HepG2 (cell line): ENCODE measurements around the gene COL4A3. TPM values are rescaled to one million over a fixed set of nuclear protein-coding genes. Genes with fewer than 3 reads are reported as not detected.
A peak's percentile ranks its signal among the peaks of the same experiment; 100 is the strongest.

Source experiments
- ATAC-seq: fragments of 200-7000 bp; cut with Tn5 transposase; 3 replicates; pipeline ENCODE4 v1.9.1; 2020; ENCODE audit warnings: mild to moderate bottlenecking, moderate library complexity
- BruUV-seq: library from RNA; stranded (reverse); fragments of 400-500 nt; replicated peaks from 2 replicates; lab custom pipeline; 2021; lab: Mats Ljungman, UMichigan
- CTCF ChIA-PET: fragments of 300-600 bp; formaldehyde crosslinking; extraction: SDS; loops from one replicate; lab custom pipeline; 2021; ENCODE audit warnings: low total read pairs, inconsistent platforms, low intra/inter-chr PET ratio; lab: Yijun Ruan, JAX
- POLR2A ChIA-PET: fragments of 350-600 bp; sonication (Branson Sonifier 250); formaldehyde crosslinking; loops from one replicate; lab custom pipeline; 2020; ENCODE audit warnings: antibody characterized with exemption, inconsistent platforms; lab: Yijun Ruan, JAX
- DNase-seq: peaks from one replicate; pipeline ENCODE4 v3.0.0-alpha.2; 2015; ENCODE audit warnings: low spot score
- FAIRE-seq: peaks from 3 replicates; lab custom pipeline; 2011; peaks lifted over from hg19 to GRCh38; lab: Jason Lieb, UNC
- H2AFZ ChIP-seq: one replicate; pipeline ENCODE4 v1.6.1; 2011; ENCODE audit warnings: low read length, inconsistent platforms
- H3K27ac ChIP-seq: fragments of 300-600 bp; 3 replicates; pipeline ENCODE4 v1.8.0; 2011; ENCODE audit warnings: mixed run types, mild to moderate bottlenecking, mixed read lengths, low read length, inconsistent platforms; ENCODE audit not compliant: insufficient read depth; ENCODE audit errors: extremely low read length
- H3K27me3 ChIP-seq, 2 experiments: fragments of 200-600 bp in 1 of 2; 2 replicates in 1 of 2; 3 replicates in 1 of 2; pipeline versions ENCODE4 v1.6.0 to v1.8.0; 2011; ENCODE audit warnings: low read length in 2 of 2, mild to moderate bottlenecking in 2 of 2, moderate library complexity in 2 of 2, inconsistent platforms in 1 of 2; ENCODE audit not compliant: insufficient read depth in 2 of 2, control insufficient read depth in 1 of 2
- H3K36me3 ChIP-seq, 2 experiments: fragments of 200-600 bp in 1 of 2; replicated peaks in 1 of 2; 2 replicates in 1 of 2; 3 replicates in 1 of 2; pipeline versions ENCODE4 v1.5.1 to v1.8.0; 2011; ENCODE audit warnings: low read length in 2 of 2, inconsistent platforms in 1 of 2; ENCODE audit not compliant: insufficient read depth in 2 of 2, control insufficient read depth in 1 of 2
- H3K4me1 ChIP-seq: 2 replicates; pipeline ENCODE4 v1.5.1; 2012; ENCODE audit warnings: low read length, inconsistent platforms; ENCODE audit not compliant: insufficient read depth
- H3K4me2 ChIP-seq: 2 replicates; pipeline ENCODE4 v1.6.0; 2011; ENCODE audit warnings: low read depth, low read length, inconsistent platforms
- H3K4me3 ChIP-seq, 3 experiments: fragments of 200-600 bp in 1 of 3; sonication (generic), shearing (Covaris generic) in 1 of 3; replicated peaks in 1 of 3; 2 replicates each; pipeline ENCODE4 v1.5.1; 2011 to 2016; ENCODE audit warnings: low read length in 3 of 3, inconsistent platforms in 2 of 3, low read depth in 2 of 3, mild to moderate bottlenecking in 2 of 3, control low read depth in 1 of 3, mixed read lengths in 1 of 3; ENCODE audit not compliant: insufficient read depth in 1 of 3
- H3K79me2 ChIP-seq: one replicate; pipeline ENCODE4 v1.6.1; 2011; ENCODE audit warnings: low read length, inconsistent platforms; ENCODE audit not compliant: insufficient read depth
- H3K9ac ChIP-seq: 2 replicates; pipeline ENCODE4 v1.6.0; 2011; ENCODE audit warnings: mild to moderate bottlenecking, low read depth, low read length, inconsistent platforms; ENCODE audit not compliant: insufficient read depth
- H3K9me3 ChIP-seq: 2 replicates; pipeline ENCODE4 v1.5.1; 2012; ENCODE audit warnings: mild to moderate bottlenecking, low read length
- H4K20me1 ChIP-seq: 2 replicates; pipeline ENCODE4 v1.6.0; 2011; ENCODE audit warnings: inconsistent platforms, mild to moderate bottlenecking, low read length, moderate library complexity; ENCODE audit not compliant: insufficient read depth
- AKAP8 ChIP-seq: sonication (generic); formaldehyde crosslinking; IDR thresholded peaks from 2 replicates; pipeline ENCODE4 v1.5.1; 2020; ENCODE audit warnings: mild to moderate bottlenecking, missing genetic modification reagents
- ATF1 ChIP-seq: IDR thresholded peaks from 2 replicates; pipeline ENCODE4 v1.6.1; 2016; ENCODE audit warnings: mild to moderate bottlenecking, control low read depth
- BHLHE40 ChIP-seq: IDR thresholded peaks from 2 replicates; pipeline ENCODE4 v1.6.1; 2011; ENCODE audit warnings: low read length, improper control_type of control experiment
- CHD2 ChIP-seq: IDR thresholded peaks from 2 replicates; pipeline ENCODE4 v1.6.1; 2011; ENCODE audit warnings: low read depth, low read length, improper control_type of control experiment
- EP300 ChIP-seq, 3 experiments: sonication (generic) in 1 of 3; formaldehyde crosslinking in 1 of 3; IDR thresholded peaks; 2 replicates each; pipeline versions ENCODE4 v1.5.1 to v1.6.1; 2011 to 2020; ENCODE audit warnings: low read depth in 2 of 3, low read length in 2 of 3, borderline replicate concordance in 1 of 3, improper control_type of control experiment in 1 of 3, mild to moderate bottlenecking in 1 of 3, missing genetic modification reagents in 1 of 3, moderate library complexity in 1 of 3
- FOXC1 ChIP-seq: sonication (generic); formaldehyde crosslinking; IDR thresholded peaks from 2 replicates; pipeline ENCODE4 v1.8.0; 2022; ENCODE audit warnings: mild to moderate bottlenecking, missing genetic modification reagents, borderline replicate concordance
- FOXJ3 ChIP-seq: sonication (generic); formaldehyde crosslinking; IDR thresholded peaks from 2 replicates; pipeline ENCODE4 v1.4.0; 2020; ENCODE audit warnings: missing genetic modification reagents, mild to moderate bottlenecking, borderline replicate concordance
- GPN1 ChIP-seq: sonication (generic); formaldehyde crosslinking; IDR thresholded peaks from 2 replicates; pipeline ENCODE4 v1.5.1; 2020; ENCODE audit warnings: missing genetic modification reagents, borderline replicate concordance
- HOXA9 ChIP-seq: sonication (generic); formaldehyde crosslinking; IDR thresholded peaks from 2 replicates; pipeline ENCODE4 v1.8.1; 2022; ENCODE audit warnings: missing genetic modification reagents, mild to moderate bottlenecking, moderate library complexity, borderline replicate concordance
- JUN ChIP-seq: sonication (generic); formaldehyde crosslinking; IDR thresholded peaks from 2 replicates; pipeline ENCODE4 v1.4.0; 2020; ENCODE audit warnings: mild to moderate bottlenecking, missing genetic modification reagents
- MAFK ChIP-seq, 2 experiments: IDR thresholded peaks in 1 of 2; conservative IDR thresholded peaks in 1 of 2; 2 replicates each; pipeline ENCODE4 v1.6.1; 2011; ENCODE audit warnings: improper control_type of control experiment in 2 of 2, low read length in 2 of 2
- MTA3 ChIP-seq: sonication (generic); formaldehyde crosslinking; IDR thresholded peaks from 2 replicates; pipeline ENCODE4 v1.4.0; 2020; ENCODE audit warnings: missing genetic modification reagents
- SALL1 ChIP-seq: sonication (generic); formaldehyde crosslinking; IDR thresholded peaks from 2 replicates; pipeline ENCODE4 v1.8.0; 2022; ENCODE audit warnings: mild to moderate bottlenecking, missing genetic modification reagents
- STAT5B ChIP-seq: sonication (generic); formaldehyde crosslinking; IDR thresholded peaks from 2 replicates; pipeline ENCODE4 v1.4.0; 2020; ENCODE audit warnings: missing genetic modification reagents
- TOPORS ChIP-seq: sonication (generic); formaldehyde crosslinking; IDR thresholded peaks from 2 replicates; pipeline ENCODE4 v1.8.0; 2023; ENCODE audit warnings: mild to moderate bottlenecking, missing genetic modification reagents
- ZNF44 ChIP-seq: sonication (generic); formaldehyde crosslinking; IDR thresholded peaks from 2 replicates; pipeline ENCODE4 v1.5.1; 2020; ENCODE audit warnings: mild to moderate bottlenecking, missing genetic modification reagents
- ZNF556 ChIP-seq: sonication (generic); formaldehyde crosslinking; IDR thresholded peaks from 2 replicates; pipeline ENCODE4 v1.4.0; 2020; ENCODE audit warnings: mild to moderate bottlenecking, missing genetic modification reagents, borderline replicate concordance
- ZNF883 ChIP-seq: sonication (generic); formaldehyde crosslinking; IDR thresholded peaks from 2 replicates; pipeline ENCODE4 v1.5.1; 2020; ENCODE audit warnings: mild to moderate bottlenecking, missing genetic modification reagents; ENCODE audit errors: not compliant biosample characterization
- WGBS: methylation state at CpG from one replicate; pipeline ENCODE4 v1.1.6; 2017; ENCODE audit warnings: low lambda C conversion rate; 5-methylcytosine and 5-hydroxymethylcytosine counted together
- in situ Hi-C: cut with HindIII; loops from 2 replicates; pipeline ENCODE4 v1.10.0; 2017; ENCODE audit warnings: low pct_unique_long_range_greater_than_20kb; ENCODE audit not compliant: extremely low pct_ligation_motif_present
- intact Hi-C: fragments of 100-400 bp; cut with micrococcal nuclease; formaldehyde crosslinking; loops from one replicate; pipeline ENCODE4 v1.10.0; 2022; ENCODE audit not compliant: unreplicated experiment
- polyA plus RNA-seq, 8 experiments: library from polyadenylated mRNA; depleted of rRNA in 3 of 8; stranded (reverse) in 7 of 8; unstranded in 1 of 8; fragments of >200 nt; fragmentation: Illumina TruSeq in 4 of 8; extraction: Trizol in 4 of 8; gene quantifications; 2 replicates each; pipeline versions ENCODE4 v1.2.1 to v1.2.3, GENCODE V29; 2011 to 2016; ENCODE audit warnings: low read depth in 4 of 8, missing spikeins in 1 of 8, mixed read lengths in 1 of 8; ENCODE audit not compliant: insufficient read depth in 1 of 8
- total RNA-seq, 5 experiments: library from RNA; depleted of rRNA; stranded (reverse); fragments of >200 nt; fragmentation: Illumina TruSeq; extraction: Trizol; gene quantifications; 2 replicates each; pipeline ENCODE4 v1.2.3, GENCODE V29; 2016; ENCODE audit warnings: low read depth in 1 of 5
- TF ChIP-seq, protein P1 (sequence below): sonication (generic); formaldehyde crosslinking; IDR thresholded peaks from 2 replicates; pipeline ENCODE4 v1.8.0; 2022; ENCODE audit warnings: missing genetic modification reagents, low read depth, mild to moderate bottlenecking, borderline replicate concordance

The COL4A3 gene
- total and polyA plus RNA-seq, 2 of the 13 experiments (the other 11 are each of a cell fraction or from before 2014, with no cell fraction given) = 0.02 TPM; not detected in 1

DNA sequence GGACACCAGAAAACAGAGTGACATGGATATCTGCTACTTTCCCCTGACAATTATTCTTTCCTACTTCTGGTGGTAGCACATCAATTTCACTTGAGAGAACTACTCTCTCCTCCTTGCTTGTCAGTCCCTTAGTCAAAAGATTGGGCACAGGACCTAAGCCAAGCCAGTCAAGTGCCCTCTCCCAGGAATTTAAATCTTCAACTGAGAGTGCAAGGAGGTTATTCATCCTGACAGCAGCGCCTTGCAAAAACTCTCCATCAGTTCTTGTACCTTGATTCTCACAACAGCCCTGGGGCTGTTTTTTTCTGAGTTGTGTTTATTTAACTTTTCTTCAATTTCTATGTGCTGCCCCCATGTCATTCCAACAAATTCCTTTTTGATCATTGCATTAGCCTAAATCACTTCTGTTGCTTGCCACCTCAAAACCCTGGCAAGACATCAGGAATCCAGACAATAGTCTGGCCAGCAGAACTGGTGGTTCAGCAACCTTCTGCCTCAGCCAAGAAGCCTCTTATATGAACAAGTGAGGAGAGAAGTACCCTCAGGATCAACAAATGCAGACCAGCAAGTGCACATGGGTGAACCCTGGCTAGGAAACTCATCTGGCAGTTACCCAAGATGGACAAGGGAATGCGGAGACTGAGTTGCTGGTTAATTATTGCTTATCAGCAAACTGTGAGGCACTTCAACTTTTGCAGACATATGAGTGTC, 19.4 kb downstream of the COL4A3 start:
- Histone ChIP-seq H3K79me2 (no peaks in the 10 kb centered on the region), H3K9me3 (no peaks in the 10 kb centered on the region), H3K4me3 (no peak overlapping the region), H4K20me1 (no peaks in the 10 kb centered on the region), H3K4me1 (peaks cover 7% of the 10 kb centered on the region), H3K36me3 (no peaks in the 10 kb centered on the region), H3K4me2 (no peak overlapping the region), H3K27me3 (no peaks in the 10 kb centered on the region), H3K9ac (no peak overlapping the region), H2AFZ (no peak overlapping the region), H3K27ac (no peak overlapping the region)
- no peak for TF ChIP-seq SALL1 (CRISPR knock-in tag)
- TF ChIP-seq JUN (CRISPR knock-in tag) = no peak
- 0 out of 4 replicates have a peak, but pooled peaks of 1 of the 2 experiments have one; percentile 6 for TF ChIP-seq MAFK (conservative IDR thresholded peaks at IDR 0.05 in 1 of 2, IDR thresholded peaks at IDR 0.05 in 1 of 2; ENCODE audit: low read length in 2 of 2)
- TF ChIP-seq ATF1 (CRISPR knock-in tag) = no peak
- 26% methylated on average over 2 of the region's 2 CpGs for WGBS
- POLR2A ChIA-PET = no interaction called here
- in situ Hi-C loops (no loop called here), intact Hi-C loops (no loop called here)
- DNase-seq (peak; percentile 14), ATAC-seq (peak; percentile 69), FAIRE-seq (no peak)
- BruUV-seq = no TSS peak
- CTCF ChIA-PET = no interaction called here

DNA sequence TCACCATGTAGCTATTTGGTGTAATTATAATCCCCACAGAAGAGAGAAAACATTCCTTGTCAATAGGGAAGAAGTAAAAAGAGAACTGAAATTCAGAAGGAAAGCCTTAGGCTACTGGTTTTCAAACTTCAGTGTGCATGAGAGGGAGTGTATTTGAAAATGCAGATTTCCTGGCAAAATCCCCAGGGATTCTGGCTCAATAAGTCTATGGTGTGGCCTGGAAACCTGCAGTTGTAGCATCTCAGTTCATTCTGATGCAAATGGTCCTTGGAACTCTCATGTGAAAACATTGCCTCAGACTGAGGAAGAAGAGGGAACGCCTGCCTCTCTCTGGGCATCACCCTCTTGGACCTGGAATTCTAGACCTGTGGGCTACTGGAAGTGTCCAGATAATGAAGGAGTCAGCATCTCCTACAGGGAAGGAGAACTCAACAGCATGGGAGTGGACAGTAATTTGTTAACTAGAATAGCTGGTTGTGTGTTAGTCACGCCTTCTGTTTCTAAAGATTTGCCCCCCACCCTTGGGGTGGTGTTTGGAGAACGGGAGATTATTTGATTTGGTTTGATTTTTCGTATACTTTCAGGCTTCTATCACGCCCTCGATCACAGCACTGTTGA, 21.3 kb downstream of the COL4A3 start:
- no peaks in the 10 kb centered on the region for H4K20me1 ChIP-seq
- in situ Hi-C loops (no loop called here), intact Hi-C loops (no loop called here)
- H3K9ac ChIP-seq = no peak overlapping the region
- BruUV-seq = no TSS peak
- H2AFZ ChIP-seq = no peak overlapping the region
- no peak for DNase-seq
- ChIA-PET POLR2A (no interaction called here), CTCF (no interaction called here)
- H3K4me2 ChIP-seq = no peak overlapping the region
- H3K27ac ChIP-seq = no peak overlapping the region
- H3K4me1 ChIP-seq = peaks cover 7% of the 10 kb centered on the region
- no peaks in the 10 kb centered on the region for H3K79me2 ChIP-seq
- no peaks in the 10 kb centered on the region for H3K9me3 ChIP-seq
- 19% methylated on average over 6 of the region's 6 CpGs for WGBS
- H3K4me3 ChIP-seq = no peak overlapping the region
- no peak for FAIRE-seq
- no peaks in the 10 kb centered on the region for H3K27me3 ChIP-seq
- H3K36me3 ChIP-seq = no peaks in the 10 kb centered on the region
- no peak for ATAC-seq
- TF ChIP-seq EP300 (IDR thresholded peaks at IDR 0.05; ENCODE audit: low read depth in 2 of 2, low read length in 2 of 2) (no peak), EP300 (CRISPR knock-in tag; IDR thresholded peaks at IDR 0.05; ENCODE audit: borderline replicate concordance) (no peak), FOXJ3 (CRISPR knock-in tag) (no peak), STAT5B (CRISPR knock-in tag) (no peak), BHLHE40 (no peak), ZNF883 (no peak), ZNF44 (CRISPR knock-in tag) (no peak), HOXA9 (no peak), GPN1 (CRISPR knock-in tag) (no peak), AKAP8 (no peak), CHD2 (no peak), ZNF556 (no peak), TOPORS (CRISPR knock-in tag) (no peak), FOXC1 (CRISPR knock-in tag) (no peak), MTA3 (no peak)
- TF ChIP-seq, protein P1, sequence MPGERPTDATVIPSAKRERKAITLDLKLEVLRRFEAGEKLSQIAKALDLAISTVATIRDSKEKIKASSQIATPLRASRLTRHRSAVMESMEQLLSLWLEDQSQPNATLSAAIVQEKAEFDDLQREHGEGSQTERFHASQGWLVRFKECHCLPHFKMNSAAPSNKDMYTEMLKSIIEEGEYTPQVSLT (CRISPR knock-in tag) = no peak
